Daoy (cell line): ENCODE measurements around the gene TFRC. TPM values are rescaled to one million over a fixed set of nuclear protein-coding genes. Genes with fewer than 3 reads are reported as not detected.
"Not testable (repeated sequence)": the region's sequence is repeated elsewhere in the genome, so short reads cannot be mapped to it uniquely, and the experiment has no call there.

Experiments
- DNase-seq: peaks from one replicate; pipeline ENCODE4 v3.0.0-alpha.2; 2015; ENCODE audit warnings: low read depth
- total RNA-seq: library from RNA; depleted of rRNA; stranded (reverse); fragments of >200 nt; shearing (Covaris generic); gene quantifications from 2 replicates; pipeline ENCODE4 v1.2.3, GENCODE V29; 2014; rRNA removed

The TFRC gene
- total RNA-seq, 1 experiment from 2014 or later = 195 TPM

DNA sequence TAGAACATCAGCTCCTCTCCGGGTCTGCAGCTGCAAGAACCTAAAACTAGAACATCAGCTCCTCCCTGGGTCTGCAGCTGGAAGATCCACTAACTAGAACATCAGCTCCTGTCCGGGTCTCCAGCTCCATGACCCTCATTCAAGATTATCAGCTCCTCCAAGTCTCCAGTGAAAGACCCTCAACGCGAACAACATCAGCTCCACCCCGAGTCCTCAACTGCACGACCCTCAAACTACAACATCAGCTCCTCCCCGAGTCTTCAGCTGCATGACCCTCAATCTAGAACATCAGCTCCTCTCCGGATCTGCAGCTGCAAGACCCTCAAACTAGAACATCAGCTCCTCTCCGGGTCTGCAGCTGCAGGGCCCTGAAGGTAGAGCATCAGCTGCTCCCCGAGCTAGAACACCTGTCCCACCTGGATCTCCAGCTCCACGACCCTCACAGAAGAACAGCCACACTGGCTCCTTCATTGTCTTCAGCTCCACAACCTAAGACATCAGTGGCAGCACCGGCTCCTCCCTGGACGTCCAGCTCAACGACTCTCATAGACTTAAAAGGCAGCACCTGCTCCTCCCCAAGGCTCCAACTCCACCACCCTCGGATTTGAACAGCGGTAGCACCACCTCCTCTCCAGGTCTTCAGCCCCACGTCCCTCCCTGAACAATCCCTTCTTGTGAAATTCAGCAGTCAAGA, 77.4 kb downstream of the TFRC start:
- DNase-seq = not testable (repeated sequence)

DNA sequence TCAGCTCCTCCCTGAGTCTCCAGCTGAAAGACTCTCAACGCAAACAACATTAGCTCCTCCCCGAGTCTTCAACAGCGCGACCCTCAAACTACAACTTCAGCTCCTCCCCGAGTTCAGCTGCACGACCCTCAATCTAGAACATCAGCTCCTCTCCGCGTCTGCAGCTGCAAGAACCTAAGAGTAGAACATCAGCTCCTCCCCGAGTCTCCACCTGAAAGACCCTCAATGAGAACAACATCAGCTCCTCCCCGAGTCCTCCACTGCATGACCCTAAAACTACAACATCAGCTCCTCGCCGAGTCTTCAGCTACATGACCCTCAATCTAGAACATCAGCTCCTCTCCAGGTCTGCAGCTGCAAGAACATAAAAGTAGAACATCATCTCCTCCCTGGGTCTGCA, 78.3 kb downstream of the TFRC start:
- no peak for DNase-seq

DNA sequence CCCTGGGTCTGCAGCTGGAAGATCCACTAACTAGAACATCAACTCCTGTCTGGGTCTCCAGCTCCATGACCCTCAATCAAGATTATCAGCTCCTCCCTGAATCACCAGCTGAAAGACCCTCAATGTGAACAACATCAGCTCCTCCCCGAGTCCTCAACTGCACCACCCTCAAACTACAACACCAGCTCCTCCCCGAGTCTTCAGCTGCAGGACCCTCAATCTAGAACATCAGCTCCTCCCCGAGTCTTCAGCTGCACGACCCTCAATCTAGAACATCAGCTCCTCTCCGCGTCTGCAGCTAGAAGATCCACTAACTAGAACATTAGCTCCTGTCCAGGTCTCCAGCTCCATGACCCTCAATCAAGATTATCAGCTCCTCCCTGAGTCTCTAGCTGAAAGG, 79.2 kb downstream of the TFRC start:
- not testable (repeated sequence) for DNase-seq

DNA sequence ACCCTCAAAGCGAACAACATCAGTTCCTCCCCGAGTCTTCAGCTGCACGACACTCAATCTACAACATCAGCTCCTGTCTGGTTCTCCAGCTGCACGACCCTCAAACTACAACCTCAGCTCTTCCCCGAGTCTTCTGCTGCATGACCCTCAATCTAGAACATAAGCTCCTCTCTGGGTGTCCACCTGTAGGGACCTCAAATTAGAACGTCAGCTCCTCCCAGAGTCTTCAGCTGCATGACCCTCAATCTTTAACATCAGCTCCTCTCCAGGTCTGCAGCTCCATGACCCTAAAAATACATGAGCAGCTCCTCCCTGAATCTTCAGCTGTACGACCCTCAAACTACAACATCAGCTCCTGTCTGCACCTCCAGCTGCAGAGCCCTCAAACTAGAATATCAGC, 80.7 kb downstream of the TFRC start:
- not testable (repeated sequence) for DNase-seq

- DNase-seq = not testable (repeated sequence)
Observed at GRCh38 chr3:196000360-196000950, 81.4 kb downstream of the TFRC start.

GRCh38 chr3:195999896-196000295, 82.0 kb downstream of the TFRC start:
- DNase-seq = no peak

Other genes starting within 250 kb of the TFRC start
- 6.5 and 8.8 TPM in 2 replicates for gene TNK2, start 173.5 kb downstream of the TFRC start, total RNA-seq
- not detected in 2 replicates for gene ZDHHC19, start 129.3 kb upstream of the TFRC start, total RNA-seq
- gene SLC51A, start 134.4 kb upstream of the TFRC start, total RNA-seq = not detected in 2 replicates
- 68.6 and 76.3 TPM in 2 replicates for gene PCYT1A, start 205.6 kb upstream of the TFRC start, total RNA-seq
- 14.2 and 25.0 TPM in 2 replicates for gene DYNLT2B, start 236.2 kb upstream of the TFRC start, total RNA-seq